ENCODE data around the gene KLHL29. TPM values are rescaled to one million over a fixed set of nuclear protein-coding genes. Genes with fewer than 3 reads are reported as not detected.

KLHL29 gene
- total RNA-seq, 1 experiment from 2014 or later, result 16.7 TPM

DNA sequence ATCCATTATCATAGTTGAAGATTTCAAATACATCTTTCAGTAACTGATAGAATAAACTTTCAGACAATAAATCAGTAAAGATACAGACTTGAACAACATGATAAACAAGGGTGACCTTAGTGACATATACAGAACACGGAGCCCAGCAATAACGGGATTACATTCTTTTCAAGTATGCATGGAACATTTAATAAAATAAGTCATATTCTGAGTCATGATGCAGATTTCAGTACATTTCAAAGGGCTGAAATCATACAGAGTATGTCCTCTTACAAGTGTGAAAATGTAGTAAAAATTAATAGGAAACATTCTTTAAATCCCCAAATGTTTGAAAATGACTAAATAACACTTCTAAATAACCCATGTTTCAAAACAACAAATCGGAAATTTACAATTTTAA lies 17.2 kb upstream of the KLHL29 start:
- RAD21 ChIA-PET (ENCODE audit: low non-redundant PET in 1 of 2, low total read pairs in 2 of 2, uncharacterized antibody in 2 of 2, unreplicated experiment in 2 of 2), result no interaction called here
- H3K4me3 ChIP-seq (replicated peaks in 1 of 2; ENCODE audit: low read depth in 1 of 2, low read length in 2 of 2), result no peak overlapping the region
- intact Hi-C loops (cut with micrococcal nuclease), result loop anchor here (5.0 kb wide), 2 partner anchors 200 to 390 kb away; no protein-coding TSS in a partner anchor
- no peaks in the 10 kb centered on the region for H3K36me3 ChIP-seq (ENCODE audit: control insufficient read depth in 1 of 2, insufficient read depth in 2 of 2, low read length in 2 of 2)
- no peaks in the 10 kb centered on the region for H3K9me3 ChIP-seq (ENCODE audit: control insufficient read depth in 1 of 2, insufficient read depth in 1 of 2, low read depth in 1 of 2, low read length in 2 of 2)
- H3K4me1 ChIP-seq (ENCODE audit: control insufficient read depth in 1 of 2, insufficient read depth in 2 of 2, low read length in 2 of 2), result peaks cover 3 to 14% of the 10 kb centered on the region in 2 experiments; a peak in 3 of 4 replicates
- CTCF ChIA-PET, result interaction anchor here (0.6 kb wide), 1 partner anchor 9 kb away, joined by 3 read pairs; no protein-coding TSS in a partner anchor
- no TSS peak for BruUV-seq (replicated peaks)
- H3K79me2 ChIP-seq (ENCODE audit: insufficient read depth, low read length), result no peaks in the 10 kb centered on the region
- no peak for DNase-seq (ENCODE audit: low read depth, low spot score)
- H4K20me1 ChIP-seq (ENCODE audit: insufficient read depth), result no peaks in the 10 kb centered on the region
- POLR2A ChIA-PET, result no interaction called here
- peaks cover 13% of the 10 kb centered on the region; the same call in 1 of the 2 replicates for H3K27me3 ChIP-seq (ENCODE audit: insufficient read depth, low read length)
- peak overlapping the region; percentile 33 for H2AFZ ChIP-seq (ENCODE audit: low read depth, low read length, poor library complexity, severe bottlenecking)
- no peak overlapping the region for H3K27ac ChIP-seq (ENCODE audit: low read depth, low read length)
- no peak for TF ChIP-seq REST (IDR thresholded peaks at IDR 0.05; ENCODE audit: low read depth)
- no peak overlapping the region for H3K4me2 ChIP-seq (ENCODE audit: low read length)
- no peaks in the 10 kb centered on the region for H3K9me2 ChIP-seq (ENCODE audit: insufficient read depth)
- ATAC-seq, result no peak
- no peak overlapping the region for H3K9ac ChIP-seq (ENCODE audit: low read length)

DNA sequence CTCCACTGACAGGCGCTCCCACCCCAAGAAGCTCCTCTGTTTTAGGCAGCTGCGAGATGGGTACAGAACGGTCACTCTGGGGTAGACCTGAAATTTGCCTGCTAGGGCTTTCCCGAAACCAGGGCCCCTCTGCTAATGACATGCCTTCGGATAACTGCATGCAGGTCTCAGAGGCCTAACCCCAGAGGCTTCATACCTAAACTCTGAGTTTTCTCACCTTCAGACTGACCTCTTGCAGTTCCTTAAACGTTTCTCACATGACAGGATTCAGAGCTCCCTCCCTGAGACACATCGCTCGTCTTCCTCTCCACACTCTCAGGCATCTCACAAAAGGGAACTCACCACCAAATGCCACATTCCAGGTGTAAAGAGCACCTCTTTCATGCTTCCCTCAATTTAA lies 11.3 kb upstream of the KLHL29 start:
- Histone ChIP-seq H3K4me2 (ENCODE audit: low read length) (no peak overlapping the region), H2AFZ (ENCODE audit: low read depth, low read length, poor library complexity, severe bottlenecking) (no peak overlapping the region), H3K4me3 (replicated peaks in 1 of 2; ENCODE audit: low read depth in 1 of 2, low read length in 2 of 2) (no peak overlapping the region), H3K79me2 (ENCODE audit: insufficient read depth, low read length) (no peaks in the 10 kb centered on the region), H3K9ac (ENCODE audit: low read length) (no peak overlapping the region), H3K27me3 (ENCODE audit: insufficient read depth, low read length) (no peaks in the 10 kb centered on the region), H3K36me3 (ENCODE audit: control insufficient read depth in 1 of 2, insufficient read depth in 2 of 2, low read length in 2 of 2) (no peaks in the 10 kb centered on the region), H3K9me3 (ENCODE audit: control insufficient read depth in 1 of 2, insufficient read depth in 1 of 2, low read depth in 1 of 2, low read length in 2 of 2) (no peaks in the 10 kb centered on the region), H4K20me1 (ENCODE audit: insufficient read depth) (no peaks in the 10 kb centered on the region), H3K9me2 (ENCODE audit: insufficient read depth) (no peaks in the 10 kb centered on the region), H3K27ac (ENCODE audit: low read depth, low read length) (no peak overlapping the region), H3K4me1 (ENCODE audit: control insufficient read depth in 1 of 2, insufficient read depth in 2 of 2, low read length in 2 of 2) (peaks cover 9 to 25% of the 10 kb centered on the region in 2 experiments)
- ChIA-PET RAD21 (ENCODE audit: low non-redundant PET in 1 of 2, low total read pairs in 2 of 2, uncharacterized antibody in 2 of 2, unreplicated experiment in 2 of 2) (no interaction called here), POLR2A (no interaction called here), CTCF (no interaction called here)
- ATAC-seq (no peak), DNase-seq (ENCODE audit: low read depth, low spot score) (no peak)
- intact Hi-C loops (cut with micrococcal nuclease), result no loop called here
- TF ChIP-seq SIN3A (IDR thresholded peaks at IDR 0.05; ENCODE audit: low read depth) (no peak), MAX (IDR thresholded peaks at IDR 0.05) (no peak), EZH2 (IDR thresholded peaks at IDR 0.05) (no peak), FOSL1 (IDR thresholded peaks at IDR 0.05; ENCODE audit: low read depth) (no peak), RAD21 (IDR thresholded peaks at IDR 0.05; ENCODE audit: low read depth) (no peak), ZNF274 (IDR thresholded peaks at IDR 0.05; ENCODE audit: low read depth, low read length) (no peak), TCF7L2 (IDR thresholded peaks at IDR 0.05; ENCODE audit: borderline replicate concordance, extremely low read depth, insufficient read depth, insufficient read length) (no peak), YY1 (IDR thresholded peaks at IDR 0.05; ENCODE audit: extremely low read depth, insufficient replicate concordance, low read depth, low read length) (no peak), POLR2A (IDR thresholded peaks at IDR 0.05; ENCODE audit: borderline replicate concordance, extremely low read depth, insufficient read depth, insufficient read length) (no peak), CBX3 (IDR thresholded peaks at IDR 0.05; ENCODE audit: low read depth) (no peak), JUND (IDR thresholded peaks at IDR 0.05) (no peak), CEBPB (IDR thresholded peaks at IDR 0.05; ENCODE audit: low read depth) (no peak), EZH2phosphoT487 (IDR thresholded peaks at IDR 0.05; ENCODE audit: borderline replicate concordance) (no peak), ELF1 (IDR thresholded peaks at IDR 0.05; ENCODE audit: borderline replicate concordance, low read depth) (no peak), SRF (IDR thresholded peaks at IDR 0.05; ENCODE audit: low read depth) (no peak)
- TF ChIP-seq, protein P1, sequence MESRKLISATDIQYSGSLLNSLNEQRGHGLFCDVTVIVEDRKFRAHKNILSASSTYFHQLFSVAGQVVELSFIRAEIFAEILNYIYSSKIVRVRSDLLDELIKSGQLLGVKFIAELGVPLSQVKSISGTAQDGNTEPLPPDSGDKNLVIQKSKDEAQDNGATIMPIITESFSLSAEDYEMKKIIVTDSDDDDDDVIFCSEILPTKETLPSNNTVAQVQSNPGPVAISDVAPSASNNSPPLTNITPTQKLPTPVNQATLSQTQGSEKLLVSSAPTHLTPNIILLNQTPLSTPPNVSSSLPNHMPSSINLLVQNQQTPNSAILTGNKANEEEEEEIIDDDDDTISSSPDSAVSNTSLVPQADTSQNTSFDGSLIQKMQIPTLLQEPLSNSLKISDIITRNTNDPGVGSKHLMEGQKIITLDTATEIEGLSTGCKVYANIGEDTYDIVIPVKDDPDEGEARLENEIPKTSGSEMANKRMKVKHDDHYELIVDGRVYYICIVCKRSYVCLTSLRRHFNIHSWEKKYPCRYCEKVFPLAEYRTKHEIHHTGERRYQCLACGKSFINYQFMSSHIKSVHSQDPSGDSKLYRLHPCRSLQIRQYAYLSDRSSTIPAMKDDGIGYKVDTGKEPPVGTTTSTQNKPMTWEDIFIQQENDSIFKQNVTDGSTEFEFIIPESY (IDR thresholded peaks at IDR 0.05; ENCODE audit: extremely low read depth, insufficient replicate concordance, low read length), result no peak
- BruUV-seq (replicated peaks), result no TSS peak
